NCI-H146 (cell line): ENCODE data around the gene CSH2.
A peak's percentile ranks its signal among the peaks of the same experiment; 100 is the strongest.
"Not testable (repeated sequence)": the region's sequence is repeated elsewhere in the genome, so short reads cannot be mapped to it uniquely, and the experiment has no call there.

Experiments
- DNase-seq: peaks from one replicate; lab custom pipeline; 2025; lab: John Stamatoyannopoulos, UW

The CSH2 gene

GRCh38 chr17:63873577-63873976 is at the start of gene CSH2:
Gene CSH2, minus strand, starts transcription at chr17:63873677. Its CDS starts 63 bp downstream, at chr17:63873614.
- DNase-seq = not testable (repeated sequence)

- DNase-seq = not testable (repeated sequence)
These were observed 48.9 kb upstream of the CSH2 start for GRCh38 chr17:63922402-63922801.

GRCh38 chr17:63920779-63921178 is 47.3 kb upstream of the CSH2 start:
- DNase-seq = not testable (repeated sequence)

GRCh38 chr17:63920050-63920449 is 46.6 kb upstream of the CSH2 start:
- DNase-seq = not testable (repeated sequence)

GRCh38 chr17:63919311-63919723 is 45.8 kb upstream of the CSH2 start:
- peak; percentile 23 for DNase-seq

- DNase-seq = not testable (repeated sequence)
These were observed 45.4 kb upstream of the CSH2 start, which contains the start of gene GH1 for GRCh38 chr17:63918789-63919305. Gene GH1, minus strand, starts transcription at chr17:63918839. Its CDS starts 63 bp downstream, at chr17:63918776.

GRCh38 chr17:63918305-63918704 is 44.8 kb upstream of the CSH2 start:
- DNase-seq = no peak

- DNase-seq = no peak
These were observed 44.2 kb upstream of the CSH2 start for GRCh38 chr17:63917646-63918045.

GRCh38 chr17:63917206-63917605 is 43.7 kb upstream of the CSH2 start:
- DNase-seq = not testable (repeated sequence)

GRCh38 chr17:63916566-63917185 is 43.2 kb upstream of the CSH2 start:
- DNase-seq = no peak

- not testable (repeated sequence) for DNase-seq
These were observed 42.3 kb upstream of the CSH2 start for GRCh38 chr17:63915753-63916152.

GRCh38 chr17:63914471-63914870 is 41.0 kb upstream of the CSH2 start:
- DNase-seq = no peak

GRCh38 chr17:63911657-63912100 is 38.2 kb upstream of the CSH2 start:
- DNase-seq = no peak

GRCh38 chr17:63911041-63911635 is 37.7 kb upstream of the CSH2 start, which contains the start of gene CSHL1:
Gene CSHL1, minus strand, starts transcription at chr17:63911258. Its CDS starts 62 bp downstream, at chr17:63911196.
- DNase-seq = no peak

GRCh38 chr17:63910096-63910495 is 36.6 kb upstream of the CSH2 start:
- DNase-seq = no peak

GRCh38 chr17:63909586-63909985 is 36.1 kb upstream of the CSH2 start:
- not testable (repeated sequence) for DNase-seq

- not testable (repeated sequence) for DNase-seq
These were observed 33.8 kb upstream of the CSH2 start for GRCh38 chr17:63907161-63907778.

- not testable (repeated sequence) for DNase-seq
These were observed 31.3 kb upstream of the CSH2 start for GRCh38 chr17:63904796-63905195.

- not testable (repeated sequence) for DNase-seq
These were observed 30.3 kb upstream of the CSH2 start for GRCh38 chr17:63903787-63904201.

- not testable (repeated sequence) for DNase-seq
These were observed 28.5 kb upstream of the CSH2 start for GRCh38 chr17:63901971-63902370.

GRCh38 chr17:63898899-63899798 is 25.7 kb upstream of the CSH2 start:
- peak; percentile 16 for DNase-seq
